Activated CD4-positive, alpha-beta T cell treated with anti-CD3 and anti-CD28 coated beads for 48 hours (primary cell): ENCODE measurements around the gene DCUN1D4.
"Not testable (repeated sequence)": the region's sequence is repeated elsewhere in the genome, so short reads cannot be mapped to it uniquely, and the experiment has no call there.

Experiments
- DNase-seq: peaks from one replicate; pipeline ENCODE4 v3.0.0-alpha.2; 2020

Gene DCUN1D4

DNA sequence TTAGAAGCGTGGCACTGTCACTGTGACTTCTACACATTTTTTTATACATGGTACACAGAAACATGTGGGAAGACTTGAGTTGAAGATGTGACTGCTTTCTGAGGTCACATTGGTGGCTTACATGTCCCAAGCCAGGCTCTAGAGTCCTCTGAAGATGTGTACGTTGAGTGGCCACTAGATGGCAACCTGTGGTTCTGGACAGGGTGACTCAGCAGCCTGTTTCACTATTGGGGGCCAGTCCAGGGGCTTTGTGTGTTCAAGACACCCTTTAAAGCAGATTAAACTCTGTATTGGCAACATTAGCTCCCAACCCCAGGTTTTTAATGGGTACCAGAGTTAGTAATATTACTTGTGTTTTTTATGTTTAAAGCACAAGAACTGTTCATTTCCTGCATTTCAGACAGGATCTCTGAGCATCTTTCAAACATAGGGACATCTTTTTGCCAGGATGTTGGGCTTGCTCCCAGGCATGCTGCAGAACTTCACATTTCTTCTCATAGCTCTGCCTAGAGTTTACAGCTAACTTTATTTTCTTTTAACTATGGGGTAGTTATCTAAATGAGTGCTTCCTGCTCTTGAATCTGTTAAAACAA is 53.0 kb downstream of the DCUN1D4 start:
- peak; percentile 56 for DNase-seq

DNA sequence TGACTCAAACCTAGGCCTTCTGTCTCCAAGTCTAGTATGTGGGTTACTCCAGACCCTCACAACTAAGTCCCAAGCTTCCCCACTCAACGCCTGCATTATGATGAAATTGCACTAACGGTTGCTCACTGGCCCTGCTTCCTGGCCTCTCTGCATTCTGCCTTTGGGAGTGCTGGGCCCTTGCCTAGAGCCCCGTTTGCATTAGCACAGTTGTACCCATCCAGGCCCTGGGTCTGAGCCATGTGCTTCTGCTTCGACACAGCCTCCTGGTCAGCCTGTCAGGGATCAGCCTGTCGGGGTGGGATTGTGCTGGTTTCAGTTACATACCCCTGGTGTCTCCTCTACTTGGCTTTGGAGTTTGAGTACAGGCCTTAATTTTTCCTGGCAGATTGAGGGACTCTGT is 58.4 kb downstream of the DCUN1D4 start:
- DNase-seq, result no peak

- peak; percentile 6 for DNase-seq
Observed at GRCh38 chr4:51906167-51906958, 63.4 kb downstream of the DCUN1D4 start.

GRCh38 chr4:51907006-51907669 is 64.2 kb downstream of the DCUN1D4 start:
- DNase-seq, result no peak

GRCh38 chr4:51909236-51909703 is 66.3 kb downstream of the DCUN1D4 start:
- no peak for DNase-seq

GRCh38 chr4:51918251-51918650 is 75.3 kb downstream of the DCUN1D4 start:
- DNase-seq, result no peak

DNA sequence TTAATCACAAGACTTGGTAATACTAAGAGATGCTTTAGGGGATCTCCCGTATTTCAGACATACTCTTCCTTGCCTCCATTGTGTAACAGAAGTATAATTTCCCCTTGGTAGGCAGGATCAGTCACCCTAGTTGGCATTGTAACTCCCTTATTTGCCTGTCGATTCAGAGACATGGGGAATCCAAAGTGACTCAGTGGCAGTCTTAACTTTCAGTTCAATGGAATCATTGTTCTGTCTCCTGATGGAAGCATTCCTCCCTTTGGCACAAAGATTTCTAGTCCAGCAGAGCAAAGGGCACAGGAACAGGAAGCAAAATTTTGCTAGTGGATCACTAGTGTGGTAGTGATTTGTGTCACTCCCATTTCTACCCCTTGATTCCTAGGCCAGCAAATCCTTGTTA is 80.4 kb downstream of the DCUN1D4 start:
- DNase-seq, result no peak

- DNase-seq, result no peak
Observed at GRCh38 chr4:51925307-51925706, 82.4 kb downstream of the DCUN1D4 start.

GRCh38 chr4:51930557-51930956 is 87.6 kb downstream of the DCUN1D4 start:
- no peak for DNase-seq

DNA sequence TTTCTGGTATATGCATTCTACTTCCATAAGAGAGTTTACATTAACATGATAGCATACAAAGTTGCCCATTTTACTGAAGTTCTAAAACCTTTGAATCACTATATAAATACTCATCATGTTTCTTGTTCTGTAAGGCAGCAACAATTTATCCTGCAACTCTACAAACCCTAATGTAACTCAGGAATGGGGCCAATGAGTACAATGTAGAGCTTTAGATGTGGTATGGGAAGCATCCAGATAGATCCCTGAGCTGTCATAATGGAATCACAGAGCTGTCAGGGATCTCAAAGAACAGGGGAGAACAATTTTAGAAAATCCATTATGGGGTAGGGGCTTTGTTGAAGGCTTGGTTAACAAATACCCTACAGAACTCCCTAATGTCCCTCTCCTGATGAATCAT is 88.5 kb downstream of the DCUN1D4 start:
- no peak for DNase-seq

DNA sequence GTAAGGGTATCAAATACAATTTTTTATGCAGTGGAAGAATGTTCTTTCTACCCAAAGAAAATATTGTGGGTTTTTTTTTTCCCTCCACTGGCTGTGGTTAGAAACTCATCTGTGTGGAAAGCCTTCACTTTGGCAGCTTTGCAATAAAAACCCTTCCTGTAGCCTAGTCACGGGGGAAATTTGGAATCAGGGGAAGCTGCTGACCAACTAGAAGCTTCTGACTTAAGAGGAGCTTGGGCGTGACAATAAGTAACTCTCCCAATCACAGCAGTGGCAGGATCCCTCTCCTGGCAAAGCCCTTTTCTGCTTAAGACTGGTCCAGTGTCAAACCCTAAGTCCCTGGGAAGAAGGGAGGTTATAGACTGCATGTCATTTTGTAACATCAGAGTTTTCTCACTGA is 89.3 kb downstream of the DCUN1D4 start:
- no peak for DNase-seq

DNA sequence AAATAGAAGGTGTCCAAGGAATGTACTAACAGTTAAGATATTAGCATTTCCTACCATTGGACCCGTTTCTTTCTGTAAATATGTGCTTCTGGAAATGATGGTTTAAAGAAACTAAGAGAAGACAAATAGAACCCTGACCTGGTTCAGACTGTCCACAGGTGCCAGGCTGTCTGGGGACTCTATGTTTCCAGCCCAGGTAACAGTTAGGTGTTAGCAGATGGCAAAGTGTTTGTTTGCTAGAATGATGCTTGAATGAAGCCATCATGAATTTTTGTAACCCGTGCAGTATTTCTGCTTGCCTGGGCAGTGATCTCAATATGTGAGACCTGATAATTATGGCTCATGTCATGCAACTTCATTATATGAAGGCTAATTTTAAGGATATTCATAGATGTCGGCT is 89.7 kb downstream of the DCUN1D4 start:
- DNase-seq, result no peak

GRCh38 chr4:51940460-51940859 is 97.5 kb downstream of the DCUN1D4 start:
- DNase-seq, result not testable (repeated sequence)

DNA sequence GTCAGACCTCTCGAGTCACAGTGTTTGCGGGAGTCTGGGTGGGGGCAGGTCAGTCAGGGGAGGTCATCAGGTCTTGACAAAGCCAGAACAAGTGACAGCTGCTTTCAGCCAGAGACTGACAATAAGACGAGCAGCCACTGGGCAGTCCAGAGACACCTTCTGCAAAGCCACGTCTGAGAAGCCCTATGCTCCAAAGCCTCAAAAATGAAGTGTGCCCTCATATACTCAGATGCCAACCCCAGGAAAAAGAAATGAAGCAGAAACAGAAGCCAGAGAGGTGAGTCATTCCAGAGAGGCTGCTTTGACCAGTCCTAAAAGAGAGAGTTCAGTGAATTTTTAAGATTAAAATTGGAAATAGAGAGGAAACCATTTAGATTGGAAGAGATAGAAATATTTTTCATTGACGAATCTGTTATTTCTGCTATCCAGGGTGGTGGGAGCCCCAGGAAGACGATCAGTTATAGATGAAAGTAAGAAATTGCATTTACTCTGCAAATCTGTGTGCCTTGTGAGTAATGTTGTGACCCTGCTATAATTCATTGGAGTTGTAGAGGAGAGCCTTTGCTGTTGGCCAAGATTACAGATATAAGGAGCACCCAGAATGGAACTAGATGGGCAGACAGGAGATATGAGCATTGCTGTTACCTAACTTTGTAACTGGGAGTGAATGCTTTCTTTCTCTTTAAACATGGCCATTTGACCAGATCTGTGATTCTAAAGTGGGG is 99.3 kb downstream of the DCUN1D4 start:
- no peak for DNase-seq

- no peak for DNase-seq
Observed at GRCh38 chr4:51942833-51943215, 99.9 kb downstream of the DCUN1D4 start.

- no peak for DNase-seq
Observed at GRCh38 chr4:51943221-51943620, 100.3 kb downstream of the DCUN1D4 start.

DNA sequence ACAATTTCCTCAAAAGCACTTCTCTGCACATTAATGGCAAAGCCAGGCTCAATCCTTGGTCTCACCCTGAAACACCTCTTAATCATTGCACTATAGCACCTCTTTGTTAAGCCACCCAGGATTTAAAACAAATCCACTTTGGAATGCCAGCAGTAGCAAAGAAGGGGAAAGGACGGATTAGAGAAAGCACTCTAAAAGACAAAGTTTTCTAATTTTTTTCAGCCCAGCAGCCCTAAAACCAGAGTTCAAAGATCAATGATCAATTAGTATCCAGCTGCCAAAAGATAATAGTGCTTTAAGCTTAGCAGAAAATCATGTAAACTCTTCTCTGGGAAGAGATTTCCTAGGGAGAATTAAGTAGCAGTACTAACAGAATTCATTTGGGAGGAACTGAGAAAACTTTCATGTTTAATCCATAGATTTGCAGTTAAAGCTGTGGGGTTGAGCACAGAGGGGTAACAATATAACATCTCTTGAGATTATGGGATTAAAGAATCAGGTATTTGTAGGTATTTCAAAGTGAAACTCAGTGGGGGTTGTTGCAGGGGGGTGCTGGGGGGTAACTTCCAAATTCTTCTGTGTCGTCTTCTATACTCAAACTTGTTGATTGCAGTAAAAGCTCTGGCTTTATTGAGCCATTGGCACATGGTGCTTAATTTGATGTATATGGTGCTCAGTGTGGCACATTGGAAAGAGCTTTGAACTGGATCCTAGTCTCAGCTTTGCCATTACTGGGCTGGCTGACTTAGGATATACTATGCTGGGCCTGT is 115.4 kb downstream of the DCUN1D4 start:
- no peak for DNase-seq

DNA sequence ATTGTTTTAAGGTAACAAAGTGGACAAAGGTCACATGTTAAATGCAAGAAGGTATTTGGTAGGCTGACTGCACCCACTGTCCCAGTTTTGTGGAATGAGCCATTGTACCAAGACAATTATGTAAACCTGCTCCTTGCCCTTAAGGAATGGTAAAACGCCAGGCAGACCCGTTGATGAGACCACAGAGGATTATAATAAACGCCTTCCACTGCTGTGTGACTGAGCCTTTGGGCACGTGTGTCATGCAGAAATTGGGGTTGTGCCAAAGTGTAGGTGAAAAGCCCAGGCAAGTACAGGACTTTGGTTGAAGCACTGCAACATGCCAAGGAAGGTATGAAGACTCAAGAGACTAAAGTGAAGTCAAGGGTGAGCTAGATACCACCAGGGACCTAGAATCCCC is 117.5 kb downstream of the DCUN1D4 start:
- DNase-seq, result no peak

- DNase-seq, result no peak
Observed at GRCh38 chr4:51963841-51964517, 121.0 kb downstream of the DCUN1D4 start.

DNA sequence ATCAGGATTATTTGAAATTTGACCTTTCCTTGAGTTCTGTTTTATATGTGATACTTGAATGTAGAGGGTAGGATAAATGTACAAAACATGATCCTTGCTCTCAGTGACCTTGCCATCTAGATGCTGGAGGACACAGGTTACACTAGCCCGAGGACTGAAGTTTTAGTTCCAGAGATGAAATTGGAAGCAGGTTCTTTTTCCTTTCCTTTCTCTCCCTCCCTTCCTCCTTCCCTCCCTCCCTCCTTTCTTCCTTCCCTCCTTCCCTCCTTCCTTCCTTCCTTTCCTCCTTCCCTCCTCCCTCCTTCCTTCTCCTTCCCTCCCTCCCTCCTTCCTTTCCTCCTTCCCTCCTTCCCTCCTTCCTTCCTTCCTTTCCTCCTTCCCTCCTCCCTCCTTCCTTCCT is 122.9 kb downstream of the DCUN1D4 start:
- DNase-seq, result no peak
